HG03060 (cell line): Measurements from ENCODE around the gene SLC4A4.
"Not testable (repeated sequence)": the region's sequence is repeated elsewhere in the genome, so short reads cannot be mapped to it uniquely, and the experiment has no call there.

Source experiments
- ATAC-seq: cut with Tn5 transposase; IDR thresholded peaks from one replicate; pipeline ENCODE4 v1.9.1; 2021; ENCODE audit warnings: low read depth, moderate number of reproducible peaks; ENCODE audit not compliant: unreplicated experiment

The SLC4A4 gene

GRCh38 chr4:71406459-71406963 lies 67.7 kb downstream of the SLC4A4 start:
- no peak for ATAC-seq

DNA sequence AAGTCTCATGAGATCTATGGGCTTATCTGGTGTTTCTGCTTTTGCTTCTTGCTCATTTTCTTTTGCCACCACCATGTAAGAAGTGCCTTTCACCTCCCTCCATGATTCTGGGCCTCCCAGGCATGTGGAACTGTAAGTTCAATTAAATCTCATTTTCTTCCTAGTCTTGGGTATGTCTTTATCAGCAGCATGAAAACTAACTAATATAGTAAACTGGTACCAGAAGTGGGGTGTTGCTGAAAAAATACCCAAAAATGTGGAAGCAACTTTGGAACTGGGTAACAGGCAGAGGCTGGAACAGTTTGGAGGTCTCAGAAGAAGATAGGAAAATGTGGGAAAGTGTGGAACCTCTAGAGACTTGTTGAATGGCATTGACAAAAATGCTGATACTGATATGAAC lies 70.1 kb downstream of the SLC4A4 start:
- ATAC-seq: not testable (repeated sequence)

DNA sequence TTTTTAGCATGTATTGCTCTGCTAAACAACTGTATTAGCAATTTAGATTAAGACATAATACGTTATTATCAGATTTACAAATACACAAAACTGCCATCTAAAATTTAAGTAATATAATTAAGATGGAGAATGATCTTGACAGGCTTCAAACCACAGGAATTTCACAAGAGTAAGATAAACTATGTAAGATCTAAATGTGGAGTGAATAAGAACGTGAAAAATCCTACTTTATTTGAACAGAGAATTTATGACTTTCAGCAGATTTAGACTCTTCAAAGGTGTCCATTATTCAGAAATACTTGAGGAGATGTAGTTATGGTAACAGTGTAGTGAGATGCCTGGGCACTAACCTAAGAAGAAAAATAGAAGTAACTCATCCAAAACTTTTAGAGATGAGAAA lies 73.2 kb downstream of the SLC4A4 start:
- ATAC-seq: no peak

- ATAC-seq: no peak
Measured at GRCh38 chr4:71415491-71415890, 76.7 kb downstream of the SLC4A4 start.

DNA sequence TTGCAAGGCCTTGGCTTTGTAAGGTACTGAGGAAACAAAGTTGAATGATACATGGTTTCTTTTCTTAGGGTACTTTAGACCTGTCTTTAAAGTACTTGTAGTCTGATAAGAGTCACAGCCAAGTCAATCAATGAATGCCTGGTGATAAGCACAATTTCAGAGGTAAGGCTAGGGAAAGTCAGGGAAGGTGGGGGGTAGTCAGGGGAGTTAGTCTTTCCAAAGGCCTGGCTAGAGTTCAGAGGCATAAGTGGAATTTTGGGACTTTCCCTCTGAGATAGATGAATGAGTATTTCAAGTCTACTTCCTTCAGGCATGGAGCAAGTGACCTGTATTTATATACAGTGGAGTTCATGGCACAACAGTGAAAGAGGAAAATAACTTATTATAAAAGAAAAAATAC lies 78.3 kb downstream of the SLC4A4 start:
- ATAC-seq: no peak

DNA sequence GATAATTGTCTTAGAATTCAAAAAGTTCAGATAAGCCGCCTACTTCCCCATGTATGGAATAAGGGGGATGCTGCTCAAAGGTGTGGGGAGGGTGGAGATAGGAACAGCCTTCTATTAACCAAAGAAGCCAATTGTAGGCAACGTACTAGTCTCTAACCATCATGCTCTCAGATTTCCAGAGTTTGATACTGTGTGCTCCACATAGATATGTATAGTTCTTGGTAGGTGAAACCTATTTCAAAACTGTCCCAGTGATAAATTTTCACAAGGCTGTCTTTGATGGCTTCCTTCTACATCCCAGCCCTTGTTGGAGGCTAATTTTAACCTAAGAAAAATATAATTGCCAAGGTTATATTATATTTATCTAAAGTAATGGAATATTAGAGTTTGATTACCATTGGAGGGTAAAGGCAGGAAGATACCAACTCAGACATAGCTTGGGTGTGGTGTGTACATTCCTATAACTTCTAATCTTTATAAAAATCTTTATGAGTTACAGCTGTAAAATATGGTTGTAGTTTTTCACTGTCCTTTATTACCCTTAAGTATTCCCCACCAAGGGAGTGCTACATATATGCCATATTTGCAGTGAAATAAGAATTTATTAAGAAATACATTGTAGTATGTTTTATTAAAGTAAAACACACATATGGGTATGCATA lies 87.7 kb downstream of the SLC4A4 start:
- no peak for ATAC-seq

GRCh38 chr4:71429106-71429505 lies 90.3 kb downstream of the SLC4A4 start:
- no peak for ATAC-seq

DNA sequence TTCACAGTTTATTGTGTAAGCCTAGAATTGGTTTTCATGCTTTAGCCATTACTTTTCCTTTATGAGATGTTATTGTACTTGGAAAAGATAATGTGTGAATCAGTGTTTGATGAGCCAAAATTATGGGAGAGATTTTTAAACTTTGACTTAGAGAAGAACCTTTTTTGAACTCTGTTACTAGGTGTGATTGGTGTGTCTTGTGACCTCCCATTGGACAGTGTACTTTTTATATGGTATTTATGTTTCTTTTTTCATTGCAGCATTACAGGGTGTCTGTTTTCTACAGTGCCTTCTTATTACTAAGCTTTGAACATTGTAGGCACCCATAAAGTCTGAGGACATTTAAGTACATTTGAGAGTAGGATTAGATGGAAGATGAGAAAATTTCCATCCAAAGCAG lies 91.1 kb downstream of the SLC4A4 start:
- no peak for ATAC-seq

DNA sequence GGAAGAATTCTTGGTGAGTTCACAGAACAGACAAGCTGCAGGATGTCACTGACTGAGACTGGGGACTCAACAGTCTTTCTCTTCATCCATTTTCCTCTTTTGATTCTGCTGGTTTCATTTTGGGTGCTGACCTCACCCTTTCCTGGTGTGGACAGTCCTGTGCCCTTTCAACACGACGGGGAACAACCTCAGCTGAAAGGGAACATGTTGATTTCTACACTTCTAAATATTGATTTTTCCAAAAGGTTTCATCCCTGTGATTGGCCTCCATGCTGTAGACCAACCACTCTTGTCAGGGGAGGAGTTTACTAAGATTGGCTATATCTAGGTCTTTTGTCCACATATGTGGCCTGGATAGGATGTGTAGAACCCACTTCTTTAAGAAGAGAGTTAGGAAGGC lies 91.8 kb downstream of the SLC4A4 start:
- ATAC-seq: no peak

DNA sequence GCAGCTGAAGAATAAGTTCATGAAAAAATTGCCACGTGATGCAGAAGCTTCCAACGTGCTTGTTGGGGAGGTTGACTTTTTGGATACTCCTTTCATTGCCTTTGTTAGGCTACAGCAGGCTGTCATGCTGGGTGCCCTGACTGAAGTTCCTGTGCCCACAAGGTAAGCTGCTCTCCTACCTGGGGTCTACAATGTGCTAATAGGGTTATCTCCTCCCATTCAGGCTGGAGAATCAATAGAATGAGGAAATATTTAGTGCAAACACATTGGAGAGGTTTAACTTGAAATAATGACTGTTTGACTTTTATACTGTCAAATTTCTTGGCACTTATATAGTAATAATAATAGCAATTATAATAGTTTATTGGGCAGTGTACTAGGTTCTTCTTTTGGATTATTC lies 101.8 kb downstream of the SLC4A4 start:
- ATAC-seq: no peak

GRCh38 chr4:71441186-71442169 lies 102.7 kb downstream of the SLC4A4 start:
- ATAC-seq: no peak

- no peak for ATAC-seq
Measured at GRCh38 chr4:71442336-71442735, 103.5 kb downstream of the SLC4A4 start.

- no peak for ATAC-seq
Measured at GRCh38 chr4:71444395-71444794, 105.6 kb downstream of the SLC4A4 start.

- no peak for ATAC-seq
Measured at GRCh38 chr4:71445811-71446210, 107.0 kb downstream of the SLC4A4 start.

DNA sequence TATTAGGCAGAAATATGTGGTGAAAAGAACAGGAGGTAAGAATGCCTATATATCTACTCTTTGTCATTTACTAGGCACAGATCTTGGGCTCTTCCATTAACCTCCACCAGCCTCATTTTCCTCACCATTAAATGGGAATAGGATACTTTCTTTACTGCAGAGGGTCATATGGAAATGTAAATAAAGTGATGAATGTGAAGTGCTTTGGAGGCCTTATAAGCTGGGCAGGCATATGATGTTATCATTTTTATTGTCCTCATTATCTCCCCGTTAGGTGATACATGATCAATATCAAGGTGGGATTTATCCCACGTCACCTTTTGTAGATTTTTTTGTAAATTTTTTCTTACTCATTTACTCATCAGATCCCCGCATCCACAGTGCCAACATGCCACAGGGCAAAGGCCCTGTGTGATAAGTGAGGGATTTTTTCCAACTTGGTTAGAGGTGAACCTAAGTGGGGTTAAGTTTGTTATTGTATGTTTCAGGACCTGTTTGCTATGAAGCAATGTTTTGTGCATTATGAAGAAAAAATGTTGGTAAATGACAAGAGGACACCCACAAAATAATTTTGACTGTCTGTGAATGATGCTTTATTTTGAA lies 107.8 kb downstream of the SLC4A4 start:
- no peak for ATAC-seq

DNA sequence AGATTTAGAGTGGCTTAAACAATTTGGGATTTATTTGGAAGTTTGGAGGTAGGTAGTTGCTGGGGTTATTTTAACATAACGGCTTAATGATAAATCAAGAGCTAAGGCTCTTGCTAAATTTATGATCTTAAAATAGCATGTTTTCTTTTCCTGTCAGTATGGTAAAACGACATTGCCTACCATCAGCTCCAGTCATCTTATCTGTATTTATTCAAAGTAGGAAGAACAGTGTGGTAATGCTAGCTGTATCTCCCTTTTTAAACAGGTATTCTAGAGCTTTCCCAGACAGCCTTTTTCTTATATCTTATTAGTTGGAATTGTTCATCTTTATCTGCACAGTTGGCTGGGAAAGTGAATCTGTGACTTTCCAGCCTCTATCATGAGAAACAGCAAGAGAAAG lies 110.2 kb downstream of the SLC4A4 start:
- ATAC-seq: no peak

DNA sequence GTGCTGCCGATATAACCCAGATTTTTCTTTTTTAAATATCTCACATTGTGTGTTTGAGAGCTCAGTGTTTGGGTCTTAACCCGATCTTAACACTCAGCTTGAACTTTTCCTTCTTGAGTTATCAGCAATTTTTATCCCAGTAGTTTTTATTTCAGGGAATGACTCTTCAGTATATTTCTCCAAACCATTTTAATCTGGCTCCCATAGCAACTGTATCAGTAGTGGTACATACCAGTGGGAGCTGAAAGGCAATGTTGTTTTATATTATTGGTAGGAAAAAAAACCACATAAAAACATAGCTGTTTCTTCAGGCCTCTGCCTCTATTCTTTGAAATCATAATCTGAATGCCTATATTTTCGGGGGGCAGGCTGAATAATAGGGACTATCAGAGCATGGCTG lies 111.1 kb downstream of the SLC4A4 start:
- ATAC-seq: no peak

DNA sequence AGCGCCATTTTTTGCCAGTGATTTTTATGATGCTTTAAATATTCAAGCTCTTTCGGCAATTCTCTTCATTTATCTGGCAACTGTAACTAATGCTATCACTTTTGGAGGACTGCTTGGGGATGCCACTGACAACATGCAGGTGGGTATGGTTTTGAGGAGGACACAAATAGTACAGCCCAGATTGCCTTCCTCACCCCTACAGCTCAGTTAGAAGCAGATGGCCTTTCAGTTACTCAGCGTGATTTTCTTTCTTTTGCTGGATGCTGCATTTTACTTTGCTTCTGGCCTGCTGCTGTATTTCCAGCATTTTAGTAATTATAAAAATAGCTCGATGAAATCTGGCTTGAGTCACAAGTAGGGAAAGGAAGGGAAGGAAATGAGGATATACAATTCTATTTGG lies 114.7 kb downstream of the SLC4A4 start:
- no peak for ATAC-seq

GRCh38 chr4:71456841-71457240 lies 118.0 kb downstream of the SLC4A4 start:
- no peak for ATAC-seq

GRCh38 chr4:71460371-71460770 lies 121.6 kb downstream of the SLC4A4 start:
- no peak for ATAC-seq

DNA sequence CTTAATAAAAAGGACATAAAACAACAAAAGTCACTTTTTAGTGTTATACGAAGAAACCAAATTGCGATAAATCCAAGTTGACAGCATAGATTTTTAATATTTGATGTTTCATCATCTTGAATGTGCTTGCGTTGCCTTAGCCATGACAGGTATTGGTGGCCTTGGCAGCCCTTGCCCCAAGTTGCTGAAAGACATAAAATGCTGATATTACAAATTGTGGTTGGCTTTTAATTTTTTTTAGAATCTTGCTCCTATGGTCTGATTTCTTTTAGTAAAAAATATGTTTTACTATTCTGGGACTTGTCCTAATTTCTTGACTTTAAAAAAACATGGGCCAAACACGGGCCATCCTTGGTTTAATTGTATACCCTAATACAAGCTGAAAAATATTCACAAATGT lies 122.6 kb downstream of the SLC4A4 start:
- ATAC-seq: no peak
